Inflammatory macrophage treated with lipopolysaccharide for 1 hour (primary cell): ENCODE results near the gene TPGS2.
"Not testable (repeated sequence)": the region's sequence is repeated elsewhere in the genome, so short reads cannot be mapped to it uniquely, and the experiment has no call there.

Experiments used
- DNase-seq, 2 donors: peaks; one replicate each; pipeline ENCODE4 v3.0.0-alpha.2; 2020 to 2022

The TPGS2 gene

DNA sequence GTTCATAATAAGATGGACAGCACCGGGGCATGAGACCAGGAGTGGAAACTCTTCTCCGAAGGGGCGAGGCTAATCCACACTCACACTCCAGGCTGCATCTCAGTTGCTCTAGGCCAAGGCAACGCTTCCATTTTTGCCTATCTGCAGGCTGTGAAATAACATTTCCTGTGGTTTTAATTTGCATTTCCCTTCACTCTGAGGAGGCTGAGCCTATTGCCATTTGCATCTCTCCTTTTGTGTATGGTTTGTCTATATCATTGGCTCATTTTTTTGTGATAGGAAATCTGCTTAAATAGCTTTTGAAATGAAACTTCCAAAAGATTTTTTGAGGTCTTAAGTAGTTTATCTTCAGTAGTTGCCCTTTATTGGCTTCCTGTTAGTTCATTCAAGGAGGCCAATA lies 57.6 kb downstream of the TPGS2 start:
- DNase-seq = no peak

DNA sequence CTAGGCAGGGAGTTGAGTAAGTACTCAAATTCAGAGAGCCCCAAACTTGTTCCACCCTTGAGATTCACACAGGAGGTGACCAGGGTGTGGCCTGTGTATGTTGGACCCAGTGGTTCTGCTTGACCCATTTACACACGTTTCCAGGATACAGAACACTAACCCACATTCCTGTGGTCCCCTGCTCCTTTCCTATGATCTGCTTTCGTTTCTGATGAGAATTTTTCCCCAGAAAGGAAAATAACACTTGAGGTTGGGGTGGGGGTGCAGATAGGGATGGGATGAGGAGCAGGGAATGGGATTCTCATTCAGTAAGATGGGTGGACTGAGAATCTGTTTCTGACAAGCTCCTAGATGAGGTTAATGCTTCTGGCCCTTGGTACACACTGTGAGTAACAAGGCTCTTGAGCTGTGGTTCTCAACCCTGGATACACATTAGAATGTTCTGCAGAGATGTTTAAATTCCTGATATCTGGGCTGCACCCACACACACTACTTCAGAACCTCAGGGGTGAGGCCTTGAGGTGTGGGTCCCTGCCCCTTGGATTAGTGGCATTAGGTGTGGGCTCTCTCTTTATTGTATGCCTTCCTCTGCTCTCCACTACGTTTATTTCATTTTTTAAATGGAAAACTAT lies 58.4 kb downstream of the TPGS2 start:
- no peak for DNase-seq

DNA sequence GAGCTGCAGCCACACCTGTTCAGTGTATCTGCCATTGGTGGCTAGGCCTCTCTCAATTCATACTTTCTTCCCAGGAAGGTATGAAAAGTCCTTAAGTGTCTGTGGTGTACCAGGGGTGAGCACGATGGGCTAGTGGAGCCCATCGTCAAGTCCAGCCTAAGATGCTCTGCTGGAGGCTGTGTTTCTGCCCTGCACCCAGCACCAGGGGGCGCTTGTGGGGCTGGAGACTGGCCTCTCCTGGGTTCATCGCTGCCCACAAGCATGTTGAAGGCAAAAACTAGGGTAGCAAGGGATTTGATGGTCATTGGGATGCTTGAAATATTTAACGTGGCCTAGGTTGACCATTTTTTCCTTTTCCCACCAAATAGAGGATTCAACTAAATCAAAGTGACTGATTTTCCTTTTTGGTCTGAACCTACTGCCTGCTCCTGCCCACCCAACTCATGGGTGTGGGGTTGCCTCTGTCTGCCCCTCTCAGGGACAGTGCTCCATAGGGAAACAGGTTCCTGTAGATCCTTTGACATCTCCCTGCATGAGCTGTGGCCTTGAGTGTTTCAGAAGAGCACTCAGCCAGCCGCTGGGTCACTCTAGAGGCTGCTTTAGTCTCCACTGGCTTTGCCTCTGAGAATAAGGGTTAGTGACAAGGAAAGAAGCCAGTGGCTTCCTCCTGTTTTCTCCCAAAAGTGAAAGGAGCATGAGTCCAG lies 59.0 kb downstream of the TPGS2 start:
- peak in 1 of 2 donors; percentile 5 for DNase-seq

DNA sequence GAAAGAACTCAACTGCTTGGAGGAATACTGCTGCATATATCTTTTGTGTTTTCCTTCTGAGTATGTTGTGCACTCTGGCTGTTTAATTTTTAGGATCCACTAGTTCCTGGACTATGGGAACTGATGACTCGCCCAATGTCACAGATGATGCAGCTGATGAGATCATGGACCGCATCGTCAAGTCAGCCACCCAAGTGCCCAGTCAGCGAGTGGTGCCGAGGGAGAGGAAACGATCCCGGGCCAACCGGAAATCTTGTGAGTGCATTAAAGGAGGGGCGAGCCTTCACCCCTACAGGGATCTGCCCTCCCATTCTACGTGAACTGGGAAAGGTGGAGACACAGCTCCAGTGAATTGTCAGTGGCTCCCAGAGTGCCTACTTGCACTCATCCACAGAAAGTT lies 59.6 kb downstream of the TPGS2 start:
- no peak for DNase-seq

GRCh38 chr18:36766836-36767235 lies 62.0 kb downstream of the TPGS2 start:
- no peak for DNase-seq

DNA sequence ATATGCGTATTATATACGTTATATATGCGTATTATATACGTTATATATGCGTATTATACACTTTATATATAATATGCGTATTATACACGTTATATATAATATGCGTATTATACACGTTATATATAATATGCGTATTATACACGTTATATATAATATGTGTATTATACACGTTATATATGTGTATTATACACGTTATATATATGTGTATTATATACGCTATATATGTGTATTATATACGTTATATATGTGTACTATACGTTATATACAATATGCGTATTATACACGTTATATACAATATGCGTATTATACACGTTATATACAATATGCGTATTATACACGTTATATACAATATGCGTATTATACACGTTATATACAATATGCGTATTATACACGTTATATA lies 65.8 kb downstream of the TPGS2 start:
- not testable (repeated sequence) for DNase-seq

DNA sequence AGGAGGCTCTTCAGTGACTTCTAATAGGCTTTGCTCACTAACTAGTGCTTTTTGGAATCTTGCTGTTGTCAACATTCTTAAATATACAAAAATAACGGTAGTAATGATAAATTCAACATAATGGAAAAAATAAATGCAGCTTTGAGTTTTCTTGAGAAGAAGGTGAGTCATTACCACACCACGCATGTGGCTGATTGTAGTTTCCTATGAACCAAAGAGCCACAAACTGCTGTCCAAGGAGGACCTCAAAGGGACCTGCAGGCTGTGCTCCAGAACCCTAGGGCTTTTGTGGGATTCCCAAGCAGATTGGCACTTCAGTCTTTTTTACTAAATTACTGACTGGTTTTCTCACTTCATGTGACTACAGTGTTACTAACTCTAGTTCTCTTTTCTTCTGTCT lies 66.7 kb downstream of the TPGS2 start:
- DNase-seq = no peak

DNA sequence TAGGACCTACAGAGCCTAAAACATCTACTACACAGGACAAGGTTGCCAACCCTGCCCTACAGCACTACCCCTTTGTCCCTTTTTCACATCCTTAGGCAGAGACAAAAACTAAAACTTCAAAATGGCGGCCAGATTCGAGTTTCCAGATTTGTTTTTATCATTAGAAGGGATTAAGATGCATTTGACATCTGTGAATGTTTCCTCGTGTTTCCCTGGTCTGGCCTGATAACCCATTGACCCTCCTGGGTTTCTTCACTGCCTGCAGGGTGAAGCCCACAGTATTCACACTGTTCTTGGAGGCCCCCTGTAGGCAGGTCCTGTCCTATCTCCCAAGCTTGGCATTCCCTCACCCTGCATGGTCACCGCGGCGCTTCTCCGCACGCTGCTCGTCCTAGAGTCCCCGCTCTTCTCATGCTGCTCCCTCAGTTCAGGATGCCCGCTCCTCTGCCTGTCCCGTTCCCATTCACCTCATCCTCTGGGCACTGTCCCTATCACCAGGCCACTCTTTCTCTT lies 67.6 kb downstream of the TPGS2 start:
- no peak for DNase-seq

GRCh38 chr18:36760598-36760997 lies 68.2 kb downstream of the TPGS2 start:
- no peak for DNase-seq

- no peak for DNase-seq
Measured at GRCh38 chr18:36759167-36759776, 69.5 kb downstream of the TPGS2 start.

DNA sequence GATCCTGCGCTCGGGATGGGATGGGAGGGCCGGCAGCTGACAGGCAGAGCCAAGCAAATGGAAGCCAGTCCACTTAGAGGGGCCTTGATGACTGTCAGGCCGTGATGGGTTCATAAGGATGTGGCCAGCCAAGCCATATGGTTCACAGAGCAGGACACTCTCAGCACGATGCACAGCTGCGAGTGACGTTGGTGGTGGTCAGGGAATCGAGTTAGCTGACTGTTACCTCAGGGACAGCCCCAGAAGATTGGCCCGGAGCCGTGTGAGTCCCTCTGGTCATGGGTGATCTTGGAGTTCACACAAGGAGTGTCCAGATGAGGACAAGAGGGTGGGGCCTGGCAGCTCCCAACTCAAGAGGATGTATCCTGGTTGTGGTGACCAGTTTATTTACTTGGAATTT lies 70.2 kb downstream of the TPGS2 start:
- DNase-seq = no peak

DNA sequence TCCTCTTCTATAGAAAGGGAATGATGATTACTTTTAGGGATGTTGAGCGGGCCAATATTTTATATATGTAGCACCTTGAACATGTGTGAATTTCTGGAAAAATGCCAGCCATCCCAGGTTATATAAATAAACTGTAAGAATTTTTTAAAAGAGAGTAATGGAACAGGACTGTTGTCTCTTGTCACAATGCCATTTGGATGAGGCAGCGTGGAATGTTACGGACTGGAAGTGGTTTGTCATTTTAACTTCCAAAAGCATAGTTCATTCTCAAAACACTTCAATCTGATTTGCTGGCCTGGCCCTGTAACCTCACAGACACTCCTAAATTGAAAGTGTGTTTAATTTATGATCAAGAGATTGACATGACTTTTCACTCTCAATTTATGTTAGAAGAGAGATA lies 70.8 kb downstream of the TPGS2 start:
- DNase-seq = no peak

DNA sequence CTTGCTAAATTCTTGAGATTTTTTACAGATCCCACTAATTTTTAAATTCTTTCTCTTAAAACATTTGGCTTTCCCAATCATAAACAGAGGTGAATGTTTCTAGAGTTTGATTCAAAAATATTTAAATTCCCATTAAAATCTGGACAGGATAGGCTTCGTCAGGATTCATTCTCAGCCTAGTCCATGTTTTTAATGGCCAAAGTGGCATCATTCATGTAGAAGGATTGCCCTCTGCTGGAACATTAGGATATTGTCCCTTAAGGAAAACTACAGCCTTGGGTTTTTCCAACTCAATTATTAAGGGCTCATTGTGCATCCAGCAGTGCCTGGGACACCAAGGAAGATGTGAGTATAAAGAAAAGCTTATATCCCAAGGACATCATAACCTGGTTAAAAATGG lies 71.7 kb downstream of the TPGS2 start:
- DNase-seq = peak in 1 of 2 donors; percentile 29

- no peak for DNase-seq
Measured at GRCh38 chr18:36756242-36756641, 72.6 kb downstream of the TPGS2 start.

- no peak for DNase-seq
Measured at GRCh38 chr18:36752929-36753865, 75.6 kb downstream of the TPGS2 start.

DNA sequence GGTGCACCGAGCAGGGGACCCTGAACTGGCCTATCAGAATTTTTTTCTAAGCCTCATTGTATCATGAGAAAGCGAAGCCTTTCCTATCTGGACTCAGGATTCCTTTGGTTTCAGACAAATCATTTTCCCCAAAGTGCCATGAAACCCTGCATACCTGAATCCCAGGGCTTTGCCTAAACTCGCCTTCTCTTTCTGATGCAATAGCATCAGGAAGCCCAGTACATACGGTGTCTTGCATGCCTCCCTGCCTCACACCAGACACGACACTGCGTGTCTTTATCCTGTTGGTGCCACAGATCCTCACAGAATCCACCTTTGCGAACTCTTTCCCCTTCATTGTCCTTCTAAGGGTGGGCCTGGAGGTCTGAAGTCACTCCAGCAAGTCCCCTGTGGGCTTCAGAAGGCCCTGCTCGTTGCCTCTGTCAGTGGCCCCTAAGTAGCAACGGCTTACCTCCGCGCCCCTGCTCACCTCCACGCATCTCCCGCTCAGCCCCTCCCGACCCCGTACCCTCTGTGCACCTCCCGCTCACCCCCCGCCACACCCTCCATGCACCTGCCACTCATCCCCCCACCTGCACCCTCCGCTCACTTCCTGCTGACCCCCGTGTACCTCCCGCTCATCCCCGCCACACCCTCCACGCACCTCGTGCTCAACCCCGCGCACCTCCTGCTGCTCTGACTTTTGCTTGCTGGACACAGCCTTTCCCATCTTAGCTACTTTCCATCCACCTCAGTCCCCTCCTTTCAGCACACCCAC lies 83.4 kb downstream of the TPGS2 start:
- DNase-seq = no peak

GRCh38 chr18:36744261-36744876 lies 84.4 kb downstream of the TPGS2 start:
- no peak for DNase-seq
